HG02870 (cell line): Measurements from ENCODE around the gene CYFIP2.

Experiments
- ATAC-seq: cut with Tn5 transposase; IDR thresholded peaks from one replicate; pipeline ENCODE4 v1.9.1; 2021; ENCODE audit warnings: mild to moderate bottlenecking, moderate library complexity; ENCODE audit not compliant: unreplicated experiment

The CYFIP2 gene

DNA sequence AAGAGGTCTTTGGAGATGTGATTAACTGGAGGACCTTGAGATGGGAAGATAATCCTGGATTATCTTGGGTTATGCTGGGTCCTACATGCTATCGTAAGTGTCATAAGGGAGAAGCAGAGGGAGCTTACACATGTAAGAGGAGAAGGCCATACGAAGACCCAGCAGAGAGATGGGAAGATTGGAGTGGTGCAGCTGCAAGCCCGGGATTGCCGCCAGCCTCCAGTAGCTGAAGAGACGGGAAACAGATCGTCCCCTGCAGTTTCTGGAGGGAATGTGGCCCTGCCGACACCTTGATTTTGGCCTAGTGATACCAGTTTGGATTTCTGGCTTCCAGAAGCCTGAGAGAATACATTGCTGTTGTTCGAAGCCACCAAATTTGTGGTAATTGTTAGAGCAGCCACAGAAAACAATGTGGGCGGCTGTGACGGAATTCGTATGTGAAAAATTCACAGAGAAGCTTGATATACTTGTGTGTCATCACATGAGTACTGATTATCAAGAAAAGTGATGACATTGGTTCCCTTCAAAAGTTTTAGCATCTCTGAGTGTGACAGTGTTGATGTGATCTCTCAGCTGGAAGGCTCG is 86.9 kb downstream of the CYFIP2 start:
- no peak for ATAC-seq

DNA sequence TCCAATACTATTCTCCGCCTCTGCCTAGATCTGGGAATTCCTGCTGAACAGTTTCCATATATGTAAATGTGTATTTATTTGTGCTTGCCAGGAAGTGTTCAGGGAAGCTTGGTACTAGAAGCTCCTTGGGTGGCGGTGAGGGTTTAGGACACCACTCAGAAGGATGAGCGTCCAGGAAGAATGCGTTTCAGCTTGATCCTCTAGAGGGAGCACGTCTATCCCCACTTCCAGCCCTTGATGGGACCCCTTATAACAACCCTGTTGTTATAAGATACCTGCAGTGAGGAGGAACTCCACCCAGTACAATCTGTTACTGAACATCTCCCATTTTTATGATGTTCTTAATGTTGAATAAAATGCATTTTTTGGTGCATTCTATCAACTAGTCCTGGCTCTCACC is 88.9 kb downstream of the CYFIP2 start:
- ATAC-seq, result no peak

GRCh38 chr5:157356576-157356975 is 90.7 kb downstream of the CYFIP2 start:
- no peak for ATAC-seq

- ATAC-seq, result no peak
Observed at GRCh38 chr5:157357823-157358222, 91.9 kb downstream of the CYFIP2 start.

GRCh38 chr5:157358871-157359270 is 92.9 kb downstream of the CYFIP2 start:
- ATAC-seq, result no peak

GRCh38 chr5:157359356-157360055 is 93.6 kb downstream of the CYFIP2 start:
- ATAC-seq, result no peak

DNA sequence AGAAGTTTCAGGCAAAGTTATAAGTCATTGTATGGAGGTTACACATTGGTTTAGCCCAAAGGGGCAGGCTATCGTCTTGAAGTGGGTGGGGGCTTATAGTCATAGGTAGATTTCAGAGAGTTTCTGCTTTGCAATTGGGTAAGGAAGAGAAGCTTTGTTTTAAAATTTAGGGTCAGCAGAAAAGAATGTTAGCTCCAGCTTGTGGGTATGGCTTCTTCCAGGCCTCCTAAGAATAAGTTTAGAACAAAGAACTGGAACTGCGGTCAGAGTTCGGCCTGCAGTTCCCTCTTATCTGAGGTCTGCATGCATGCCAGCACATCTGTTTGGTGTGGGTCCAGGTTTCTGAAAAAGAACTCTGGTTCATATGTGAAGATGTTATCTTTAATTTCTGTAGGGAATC is 96.1 kb downstream of the CYFIP2 start:
- no peak for ATAC-seq

GRCh38 chr5:157362502-157362901 is 96.6 kb downstream of the CYFIP2 start:
- ATAC-seq, result no peak

- no peak for ATAC-seq
Observed at GRCh38 chr5:157362982-157363381, 97.1 kb downstream of the CYFIP2 start.

- no peak for ATAC-seq
Observed at GRCh38 chr5:157365732-157366131, 99.8 kb downstream of the CYFIP2 start.

GRCh38 chr5:157366741-157367674 is 101.1 kb downstream of the CYFIP2 start:
- no peak for ATAC-seq

DNA sequence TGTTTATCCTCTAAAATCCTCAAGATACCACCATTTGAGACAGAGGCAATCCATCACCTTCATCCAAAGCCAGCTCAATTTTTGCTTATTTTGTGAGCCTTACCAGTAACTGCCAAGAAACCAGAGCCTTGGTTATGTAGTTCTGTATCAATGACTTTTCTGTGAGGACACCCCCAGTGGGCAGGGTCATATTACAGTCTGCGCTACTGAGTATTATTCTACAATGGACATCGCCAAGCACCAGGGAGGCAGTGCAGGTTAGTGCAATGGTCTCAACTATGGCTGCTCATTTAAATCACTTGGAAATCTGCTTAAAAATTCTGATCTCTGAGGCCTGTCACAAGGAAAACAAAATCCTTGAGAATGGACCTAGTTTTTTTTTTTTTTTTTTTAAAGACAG is 103.6 kb downstream of the CYFIP2 start:
- ATAC-seq, result no peak

DNA sequence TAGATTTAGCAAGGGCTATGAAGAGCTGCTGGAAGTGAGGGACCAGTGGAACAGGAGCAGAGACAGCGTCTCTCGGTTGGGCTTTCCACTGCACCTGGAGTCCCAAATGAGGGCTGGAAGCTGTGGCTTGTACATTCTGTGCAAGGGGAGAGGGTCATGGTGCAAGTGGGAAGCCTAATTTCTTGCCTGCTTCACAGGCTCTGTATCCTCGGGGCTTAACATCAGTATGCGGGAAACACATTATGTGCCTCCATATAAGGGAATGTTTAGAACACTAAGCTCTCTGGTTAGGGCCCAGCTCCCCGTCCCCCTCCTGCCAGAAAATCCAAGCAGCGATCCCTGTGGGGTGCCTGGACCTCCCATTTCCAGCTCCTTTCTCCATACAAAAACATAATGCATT is 105.0 kb downstream of the CYFIP2 start:
- ATAC-seq, result no peak

GRCh38 chr5:157371655-157372471 is 105.9 kb downstream of the CYFIP2 start:
- no peak for ATAC-seq

DNA sequence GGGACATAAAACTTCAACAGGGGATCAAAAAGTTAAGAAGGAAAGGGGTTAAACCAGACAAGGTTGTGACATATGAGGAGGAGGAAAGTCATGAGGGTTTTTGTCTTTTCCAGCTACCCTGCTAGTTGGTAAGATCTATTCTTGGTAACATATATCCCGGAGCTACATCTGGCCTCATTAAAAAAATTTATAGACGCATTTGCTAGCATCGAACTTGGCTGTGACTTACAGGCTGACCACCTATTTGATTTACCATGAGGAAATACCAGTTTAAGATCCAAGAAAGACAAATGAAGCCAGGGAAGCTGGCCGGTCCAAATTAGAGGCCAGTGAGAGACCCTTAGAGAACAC is 106.5 kb downstream of the CYFIP2 start:
- ATAC-seq, result no peak

DNA sequence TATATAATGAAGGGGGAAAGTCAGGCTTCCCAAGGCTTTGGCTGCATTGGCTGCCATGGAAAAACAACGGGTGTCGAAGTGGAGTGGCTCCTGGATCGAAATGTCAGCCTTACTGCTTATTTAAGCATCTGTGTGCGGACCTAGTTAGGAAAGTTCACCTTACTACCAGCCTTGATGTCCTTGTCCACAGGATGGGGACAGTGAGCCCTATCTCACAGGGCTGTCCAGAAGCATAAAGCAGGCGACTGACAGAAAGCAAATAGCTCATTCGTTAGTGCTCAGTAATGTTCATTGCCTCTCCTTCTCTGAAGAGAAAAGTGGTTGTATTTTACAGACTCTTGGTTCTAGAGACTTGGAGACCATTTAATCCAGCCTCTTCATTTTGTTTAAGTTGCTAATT is 112.6 kb downstream of the CYFIP2 start:
- ATAC-seq, result no peak

DNA sequence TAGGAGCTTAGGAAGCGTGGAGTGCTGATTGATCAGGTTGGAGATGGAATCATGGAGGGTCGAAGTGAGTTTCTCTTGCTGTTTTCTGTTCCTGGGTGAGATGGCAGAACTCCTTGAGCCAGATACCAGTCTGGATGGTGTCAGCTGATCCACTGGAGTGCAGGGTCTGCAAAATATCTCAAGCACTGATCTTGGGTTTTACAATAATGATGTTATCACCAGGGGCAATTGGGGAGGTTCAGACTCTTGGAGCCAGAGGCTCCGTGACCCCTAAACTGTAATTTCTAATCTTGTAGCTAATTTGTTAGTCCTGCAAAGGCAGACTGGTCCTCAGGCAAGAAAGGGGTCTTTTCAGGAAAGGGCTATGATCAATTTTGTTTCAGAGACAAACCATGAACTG is 114.1 kb downstream of the CYFIP2 start:
- ATAC-seq, result no peak

DNA sequence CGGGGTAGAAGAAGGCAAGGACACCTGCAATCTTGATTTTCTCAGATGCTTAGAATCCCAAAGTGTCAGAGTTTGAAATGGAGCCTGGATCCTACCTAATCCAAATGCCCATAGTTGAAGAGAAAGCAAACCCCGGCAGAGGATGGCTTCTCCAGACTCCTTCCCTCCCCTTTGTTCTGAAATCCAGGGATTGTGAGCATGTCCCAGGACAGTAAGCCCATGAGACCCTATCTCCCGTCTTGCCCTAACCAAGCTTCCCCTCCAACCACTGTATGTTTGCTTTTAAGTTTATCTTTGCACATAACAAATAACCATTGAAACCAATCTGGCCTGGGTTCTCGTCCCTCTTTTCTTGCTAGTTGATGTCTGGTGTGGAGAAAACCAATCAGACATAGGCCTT is 115.8 kb downstream of the CYFIP2 start:
- no peak for ATAC-seq

DNA sequence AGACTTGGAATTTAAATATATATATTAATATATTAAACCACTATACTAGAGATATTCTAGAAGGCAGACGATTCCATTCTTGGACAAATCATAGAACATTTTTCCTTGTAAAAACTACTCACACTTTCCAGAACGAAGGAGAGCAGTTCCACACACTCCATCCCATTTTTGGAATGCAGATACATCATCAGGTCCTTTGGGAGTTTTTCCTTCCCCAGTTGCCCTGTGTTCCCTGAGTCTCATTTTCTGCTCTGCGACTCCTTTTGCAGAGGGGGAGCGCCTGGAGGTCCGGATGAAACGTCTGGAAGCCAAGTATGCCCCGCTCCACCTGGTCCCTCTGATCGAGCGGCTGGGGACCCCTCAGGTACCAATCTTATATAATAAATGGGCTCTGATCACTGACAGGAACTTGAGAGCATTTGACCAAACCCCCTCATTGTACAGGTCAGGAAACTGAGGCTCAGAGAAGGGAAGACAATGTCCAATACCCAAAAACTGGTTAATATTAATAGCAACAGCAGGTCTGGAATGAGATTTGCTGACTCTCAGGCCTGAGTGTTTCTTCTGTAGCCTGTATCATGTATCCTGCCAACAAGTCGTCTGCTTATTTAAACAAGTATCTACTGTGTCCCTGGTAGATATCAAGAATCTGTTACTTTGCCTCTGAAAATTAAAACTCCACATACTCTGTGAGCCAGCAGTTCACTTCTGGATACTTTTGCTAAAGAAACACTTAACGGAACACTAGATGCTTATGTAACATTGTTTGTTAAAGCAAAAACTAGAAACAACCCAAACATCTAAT is 117.3 kb downstream of the CYFIP2 start:
- no peak for ATAC-seq

- no peak for ATAC-seq
Observed at GRCh38 chr5:157384971-157385709, 119.2 kb downstream of the CYFIP2 start.
